Keratinocyte (primary cell): ENCODE measurements around the gene SMCO3. TPM values are rescaled to one million over a fixed set of nuclear protein-coding genes. Genes with fewer than 3 reads are reported as not detected.

Experiments
- DNase-seq: peaks from one replicate; pipeline ENCODE4 v3.0.0-alpha.2; 2011; ENCODE audit warnings: low read depth, missing footprints, low spot score
- FAIRE-seq: peaks from 2 replicates; lab custom pipeline; 2011; peaks lifted over from hg19 to GRCh38; lab: Jason Lieb, UNC
- H2AFZ ChIP-seq: 2 replicates; pipeline ENCODE4 v1.6.0; 2012; ENCODE audit warnings: low read length, control low read depth, inconsistent platforms; ENCODE audit not compliant: control insufficient read depth
- H3K27ac ChIP-seq: 2 replicates; pipeline ENCODE4 v1.5.1; 2011; ENCODE audit warnings: low read length; ENCODE audit not compliant: control insufficient read depth, insufficient read depth
- H3K27me3 ChIP-seq: 3 replicates; pipeline ENCODE4 v1.6.0; 2011; ENCODE audit warnings: low read length; ENCODE audit not compliant: control insufficient read depth, insufficient read depth; ENCODE audit errors: extremely low read depth
- H3K36me3 ChIP-seq, 2 experiments: 2 replicates in 1 of 2; 3 replicates in 1 of 2; pipeline ENCODE4 v1.5.1; 2011; ENCODE audit warnings: low read length in 2 of 2, mild to moderate bottlenecking in 1 of 2; ENCODE audit not compliant: control insufficient read depth in 2 of 2, insufficient read depth in 2 of 2; ENCODE audit errors: extremely low read depth in 1 of 2
- H3K4me1 ChIP-seq: 3 replicates; pipeline ENCODE4 v1.5.1; 2011; ENCODE audit warnings: low read length; ENCODE audit not compliant: control insufficient read depth, insufficient read depth; ENCODE audit errors: extremely low read depth
- H3K4me2 ChIP-seq: 3 replicates; pipeline ENCODE4 v1.6.0; 2011; ENCODE audit warnings: low read depth, low read length; ENCODE audit not compliant: control insufficient read depth, insufficient read depth; ENCODE audit errors: extremely low read depth
- H3K4me3 ChIP-seq, 3 experiments: fragments of 200-600 bp in 1 of 3; sonication (generic) in 1 of 3; 2 replicates in 2 of 3; 3 replicates in 1 of 3; pipeline ENCODE4 v1.5.1; 2011 to 2016; ENCODE audit warnings: low read length in 3 of 3, mild to moderate bottlenecking in 3 of 3, control low read depth in 2 of 3, inconsistent platforms in 1 of 3, low read depth in 1 of 3, mixed read lengths in 1 of 3, mixed run types in 1 of 3, moderate library complexity in 1 of 3; ENCODE audit not compliant: control insufficient read depth in 2 of 3, insufficient read depth in 2 of 3; ENCODE audit errors: extremely low read depth in 1 of 3
- H3K79me2 ChIP-seq: 2 replicates; pipeline ENCODE4 v1.6.0; 2012; ENCODE audit warnings: low read length; ENCODE audit not compliant: control insufficient read depth, insufficient read depth
- H3K9ac ChIP-seq: 3 replicates; pipeline ENCODE4 v1.6.0; 2011; ENCODE audit warnings: low read length; ENCODE audit not compliant: control insufficient read depth, insufficient read depth; ENCODE audit errors: extremely low read depth
- H3K9me1 ChIP-seq: 3 replicates; pipeline ENCODE4 v1.6.0; 2011; ENCODE audit warnings: low read length; ENCODE audit not compliant: control insufficient read depth, insufficient read depth; ENCODE audit errors: extremely low read depth
- H3K9me3 ChIP-seq: 2 replicates; pipeline ENCODE4 v1.5.1; 2012; ENCODE audit warnings: low read depth, low read length; ENCODE audit not compliant: control insufficient read depth
- H4K20me1 ChIP-seq: 3 replicates; pipeline ENCODE4 v1.6.0; 2011; ENCODE audit warnings: low read length; ENCODE audit not compliant: control insufficient read depth, insufficient read depth; ENCODE audit errors: extremely low read depth
- CTCF ChIP-seq, 3 experiments: IDR thresholded peaks in 1 of 3; conservative IDR thresholded peaks in 1 of 3; optimal IDR thresholded peaks in 1 of 3; 2 replicates in 2 of 3; 3 replicates in 1 of 3; pipeline versions ENCODE3 to v1.5.1; 2011; ENCODE audit warnings: low read length in 3 of 3, mild to moderate bottlenecking in 3 of 3, moderate library complexity in 2 of 3, control low read depth in 1 of 3, inconsistent platforms in 1 of 3; ENCODE audit not compliant: insufficient read depth in 2 of 3; ENCODE audit errors: extremely low read depth in 1 of 3
- EZH2 ChIP-seq: IDR thresholded peaks from one replicate; pipeline ENCODE4 v1.6.1; 2012; ENCODE audit warnings: inconsistent platforms, mild to moderate bottlenecking, low read length, moderate library complexity
- dilution Hi-C: fragments of 300-500 bp; cut with MboI; formaldehyde crosslinking; loops from one replicate; pipeline ENCODE4 v1.7.0; 2020; ENCODE audit warnings: low sequenced_read_pairs; ENCODE audit not compliant: extremely low pct_ligation_motif_present
- polyA plus RNA-seq, 5 experiments: library from polyadenylated mRNA; depleted of rRNA in 3 of 5; stranded (reverse) in 3 of 5; stranded (forward) in 1 of 5; unstranded in 1 of 5; fragments of >200 nt; gene quantifications; 1 replicate in 1 of 5; 2 replicates in 3 of 5; 3 replicates in 1 of 5; pipeline versions ENCODE4 v1.2.1 to v1.2.3, GENCODE V29; 2011 to 2012; ENCODE audit warnings: missing spikeins in 2 of 5, low read depth in 1 of 5, low replicate concordance in 1 of 5

Gene SMCO3
- polyA plus RNA-seq, 1 donor (not counting 4 experiments of a cell fraction or from before 2014, with no cell fraction given) = not detected

GRCh38 chr12:14795028-14795448 lies 18.9 kb downstream of the SMCO3 start:
- dilution Hi-C loops = no loop called here
- Histone ChIP-seq H3K4me3 (no peak overlapping the region), H3K27me3 (no peaks in the 10 kb centered on the region), H3K27ac (no peak overlapping the region), H3K4me2 (no peak overlapping the region), H3K79me2 (peaks cover 12% of the 10 kb centered on the region), H3K4me1 (no peaks in the 10 kb centered on the region), H3K9ac (no peak overlapping the region), H3K9me3 (no peaks in the 10 kb centered on the region), H4K20me1 (no peaks in the 10 kb centered on the region), H2AFZ (no peak overlapping the region), H3K36me3 (peaks cover 4 to 36% of the 10 kb centered on the region in 2 experiments), H3K9me1 (no peaks in the 10 kb centered on the region)
- DNase-seq (no peak), FAIRE-seq (no peak)
- TF ChIP-seq CTCF (optimal IDR thresholded peaks at IDR 0.05 in 1 of 3, IDR thresholded peaks at IDR 0.05 in 1 of 3, conservative IDR thresholded peaks at IDR 0.05 in 1 of 3; ENCODE audit: extremely low read depth in 1 of 3, insufficient read depth in 2 of 3, low read length in 3 of 3) = no peak
- no peak for TF ChIP-seq EZH2

- H2AFZ ChIP-seq = no peak overlapping the region
- dilution Hi-C loops = no loop called here
- TF ChIP-seq EZH2 = no peak
- no peak for TF ChIP-seq CTCF (optimal IDR thresholded peaks at IDR 0.05 in 1 of 3, IDR thresholded peaks at IDR 0.05 in 1 of 3, conservative IDR thresholded peaks at IDR 0.05 in 1 of 3; ENCODE audit: extremely low read depth in 1 of 3, insufficient read depth in 2 of 3, low read length in 3 of 3)
- DNase-seq (no peak), FAIRE-seq (no peak)
- no peaks in the 10 kb centered on the region for H3K4me1 ChIP-seq
- H3K27ac ChIP-seq = no peak overlapping the region
- no peaks in the 10 kb centered on the region for H3K79me2 ChIP-seq
- no peak overlapping the region for H3K9ac ChIP-seq
- no peak overlapping the region for H3K4me3 ChIP-seq
- H3K9me3 ChIP-seq = no peaks in the 10 kb centered on the region
- peaks cover 4 to 11% of the 10 kb centered on the region in 2 experiments for H3K36me3 ChIP-seq
- H3K27me3 ChIP-seq = no peaks in the 10 kb centered on the region
- H3K4me2 ChIP-seq = no peak overlapping the region
- no peaks in the 10 kb centered on the region for H4K20me1 ChIP-seq
- H3K9me1 ChIP-seq = no peaks in the 10 kb centered on the region
Measured at GRCh38 chr12:14785568-14785967, 28.4 kb downstream of the SMCO3 start.
